Suprapubic skin (tissue), 4 donors: ENCODE results near the gene ACSS3.
"Not testable (repeated sequence)": the region's sequence is repeated elsewhere in the genome, so short reads cannot be mapped to it uniquely, and the experiment has no call there.

Experiments used
- EP300 ChIP-seq: sonication (generic); formaldehyde crosslinking; IDR thresholded peaks from one replicate; pipeline ENCODE4 v1.6.1; 2017; ENCODE audit warnings: antibody characterized with exemption
- POLR2A ChIP-seq, 2 donors: fragments of 450-650 bp; IDR thresholded peaks; one replicate each; pipeline ENCODE4 v1.6.1; 2017; ENCODE audit warnings: antibody characterized with exemption in 2 of 2, mild to moderate bottlenecking in 2 of 2, moderate library complexity in 2 of 2
- POLR2AphosphoS5 ChIP-seq, 3 donors: sonication (generic); formaldehyde crosslinking; IDR thresholded peaks; one replicate each; pipeline ENCODE4 v1.6.1; 2017; ENCODE audit warnings: antibody characterized with exemption in 3 of 3
- TF ChIP-seq, protein P1 (sequence below), 2 donors: fragments of 200-600 bp in 1 of 2; fragments of 450-650 bp in 1 of 2; sonication (generic) in 1 of 2; IDR thresholded peaks; one replicate each; pipeline ENCODE4 v1.5.1; 2016 to 2019; ENCODE audit warnings: antibody characterized with exemption in 2 of 2, mild to moderate bottlenecking in 1 of 2, moderate library complexity in 1 of 2

DNA sequence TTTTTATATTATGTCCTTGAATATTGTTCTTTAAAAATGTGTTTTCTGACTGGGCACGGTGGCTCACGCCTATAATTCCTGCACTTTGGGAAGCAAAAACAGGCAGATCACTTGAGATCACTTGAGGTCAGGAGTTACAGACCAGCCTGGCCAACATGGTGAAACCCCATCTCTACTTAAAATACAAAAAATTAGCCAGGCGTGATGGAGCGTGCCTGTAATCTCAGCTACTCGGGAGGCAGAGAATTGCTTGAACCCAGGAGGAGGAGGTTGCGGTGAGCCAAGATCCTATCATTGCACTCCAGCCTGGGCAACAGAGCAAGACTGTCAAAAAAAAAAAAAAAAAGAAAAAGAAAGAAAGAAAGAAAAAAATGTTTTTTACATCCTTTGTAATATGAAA is 122.7 kb downstream of the ACSS3 start:
- not testable (repeated sequence) for TF ChIP-seq EP300; POLR2A (IDR thresholded peaks at IDR 0.05); POLR2AphosphoS5 (IDR thresholded peaks at IDR 0.05)
- TF ChIP-seq, protein P1, sequence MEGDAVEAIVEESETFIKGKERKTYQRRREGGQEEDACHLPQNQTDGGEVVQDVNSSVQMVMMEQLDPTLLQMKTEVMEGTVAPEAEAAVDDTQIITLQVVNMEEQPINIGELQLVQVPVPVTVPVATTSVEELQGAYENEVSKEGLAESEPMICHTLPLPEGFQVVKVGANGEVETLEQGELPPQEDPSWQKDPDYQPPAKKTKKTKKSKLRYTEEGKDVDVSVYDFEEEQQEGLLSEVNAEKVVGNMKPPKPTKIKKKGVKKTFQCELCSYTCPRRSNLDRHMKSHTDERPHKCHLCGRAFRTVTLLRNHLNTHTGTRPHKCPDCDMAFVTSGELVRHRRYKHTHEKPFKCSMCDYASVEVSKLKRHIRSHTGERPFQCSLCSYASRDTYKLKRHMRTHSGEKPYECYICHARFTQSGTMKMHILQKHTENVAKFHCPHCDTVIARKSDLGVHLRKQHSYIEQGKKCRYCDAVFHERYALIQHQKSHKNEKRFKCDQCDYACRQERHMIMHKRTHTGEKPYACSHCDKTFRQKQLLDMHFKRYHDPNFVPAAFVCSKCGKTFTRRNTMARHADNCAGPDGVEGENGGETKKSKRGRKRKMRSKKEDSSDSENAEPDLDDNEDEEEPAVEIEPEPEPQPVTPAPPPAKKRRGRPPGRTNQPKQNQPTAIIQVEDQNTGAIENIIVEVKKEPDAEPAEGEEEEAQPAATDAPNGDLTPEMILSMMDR (IDR thresholded peaks at IDR 0.05), result not testable (repeated sequence)
